HG03175 (cell line): ENCODE results near the gene FNDC3B.
"Not testable (repeated sequence)": the region's sequence is repeated elsewhere in the genome, so short reads cannot be mapped to it uniquely, and the experiment has no call there.

Experiments
- ATAC-seq: cut with Tn5 transposase; IDR thresholded peaks from one replicate; pipeline ENCODE4 v1.9.1; 2021; ENCODE audit warnings: mild to moderate bottlenecking, moderate library complexity; ENCODE audit not compliant: unreplicated experiment

Gene FNDC3B

DNA sequence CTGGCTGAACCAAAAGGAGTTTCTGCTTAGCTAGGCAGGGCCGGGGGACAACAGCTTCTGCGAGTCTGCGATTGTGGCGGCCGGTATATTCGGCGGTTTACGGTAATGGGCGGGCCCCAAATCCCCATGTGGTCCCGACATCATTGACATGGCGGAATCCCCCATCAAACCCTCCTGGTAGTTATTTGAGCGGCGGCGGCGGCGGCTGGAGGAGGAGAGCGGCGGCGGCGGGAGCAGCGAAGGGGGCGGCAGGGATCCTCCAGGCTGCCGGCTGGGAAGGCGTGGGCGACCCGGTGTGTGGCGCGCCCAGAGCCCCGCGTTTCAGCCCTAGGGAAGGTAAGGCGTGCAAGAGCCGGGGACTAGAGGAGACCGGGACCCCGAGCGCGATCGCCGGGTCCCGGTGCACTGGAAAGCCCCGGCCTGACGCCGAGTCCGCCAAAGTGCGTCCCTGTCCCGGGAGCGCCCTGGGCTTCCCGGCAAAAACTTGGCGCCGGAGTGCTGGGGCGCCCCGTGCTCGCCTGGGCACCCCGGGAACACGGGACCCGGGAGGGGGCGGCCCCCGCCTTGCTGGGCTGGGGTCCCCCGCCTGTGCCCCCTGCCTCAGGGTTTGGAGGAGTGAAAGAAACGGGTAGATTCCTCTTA, at the start of gene FNDC3B:
Gene FNDC3B (plus strand): TSS at position 143 of the 642 bp plus-strand sequence. CDS start 72,902 bp downstream, outside the sequence.
- ATAC-seq, result peak; percentile 82

GRCh38 chr3:171990239-171990638, 49.1 kb upstream of the FNDC3B start:
- not testable (repeated sequence) for ATAC-seq

DNA sequence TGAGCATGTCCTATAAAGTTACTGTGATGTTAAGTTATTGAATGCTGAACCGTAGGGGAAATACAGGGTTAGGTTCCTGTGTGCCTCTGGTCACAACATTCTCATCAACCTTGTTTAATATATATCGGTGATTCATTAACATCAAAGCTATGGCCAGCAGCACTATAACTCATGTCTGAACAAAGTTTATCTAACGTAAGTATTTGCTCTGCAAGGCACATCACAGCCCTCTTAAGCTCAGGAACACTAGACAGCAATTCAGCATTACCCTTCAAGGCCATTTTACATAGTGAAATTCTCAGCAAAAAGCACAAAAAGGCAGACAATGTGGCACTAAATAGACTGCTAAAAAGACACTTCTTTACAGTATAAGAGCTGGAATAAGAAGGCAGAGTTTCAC, 48.2 kb upstream of the FNDC3B start:
- no peak for ATAC-seq

GRCh38 chr3:171994646-171995428, 44.5 kb upstream of the FNDC3B start:
- ATAC-seq, result no peak

DNA sequence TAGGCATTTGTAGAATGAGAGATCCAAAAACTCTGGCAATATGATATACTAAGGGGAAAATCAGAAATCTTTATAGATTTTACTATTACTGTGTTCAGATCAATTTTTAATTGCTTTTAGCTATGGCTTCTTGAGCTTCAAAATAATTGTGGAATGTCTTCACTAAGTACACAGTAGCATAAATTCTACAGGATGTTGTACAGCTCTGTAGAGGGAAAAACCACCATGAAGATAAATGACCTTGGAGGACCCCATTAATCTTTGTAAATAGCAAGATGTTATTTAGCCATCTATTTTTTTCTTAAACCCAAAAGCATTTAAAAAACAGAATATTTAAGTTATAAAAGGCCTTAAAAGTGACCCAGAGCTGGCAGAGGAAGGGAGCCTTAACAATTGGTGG, 43.9 kb upstream of the FNDC3B start:
- ATAC-seq, result no peak

GRCh38 chr3:171996178-171996817, 43.1 kb upstream of the FNDC3B start:
- no peak for ATAC-seq

GRCh38 chr3:171998731-171999130, 40.6 kb upstream of the FNDC3B start:
- not testable (repeated sequence) for ATAC-seq

GRCh38 chr3:172001616-172002015, 37.8 kb upstream of the FNDC3B start:
- ATAC-seq, result not testable (repeated sequence)

DNA sequence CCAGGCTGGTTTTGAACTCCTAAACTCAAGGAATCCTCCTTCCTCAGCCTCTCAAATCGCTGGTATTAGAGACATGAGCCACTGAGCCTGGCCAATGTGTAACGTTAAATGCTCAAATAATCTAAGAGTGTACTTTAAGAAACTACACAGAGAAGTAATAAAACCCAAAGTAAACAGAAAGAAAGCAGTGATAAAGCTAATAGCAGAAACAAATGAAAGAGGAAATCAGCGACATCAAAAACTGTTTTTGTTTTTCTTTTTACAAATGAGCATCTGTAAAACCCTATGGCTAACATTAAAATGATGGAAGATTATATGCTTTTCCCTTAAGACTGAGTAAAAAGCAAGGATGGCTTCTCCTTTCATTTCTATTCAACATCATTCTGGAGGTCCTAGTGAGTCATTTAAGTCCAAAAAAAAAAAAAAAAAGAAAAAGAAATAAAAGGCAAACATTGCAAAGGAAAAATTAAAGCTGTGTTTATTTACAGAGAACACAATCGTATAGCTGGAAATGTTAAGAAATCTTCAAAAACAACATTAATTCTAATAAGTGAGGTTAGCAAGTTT, 36.8 kb upstream of the FNDC3B start:
- no peak for ATAC-seq

DNA sequence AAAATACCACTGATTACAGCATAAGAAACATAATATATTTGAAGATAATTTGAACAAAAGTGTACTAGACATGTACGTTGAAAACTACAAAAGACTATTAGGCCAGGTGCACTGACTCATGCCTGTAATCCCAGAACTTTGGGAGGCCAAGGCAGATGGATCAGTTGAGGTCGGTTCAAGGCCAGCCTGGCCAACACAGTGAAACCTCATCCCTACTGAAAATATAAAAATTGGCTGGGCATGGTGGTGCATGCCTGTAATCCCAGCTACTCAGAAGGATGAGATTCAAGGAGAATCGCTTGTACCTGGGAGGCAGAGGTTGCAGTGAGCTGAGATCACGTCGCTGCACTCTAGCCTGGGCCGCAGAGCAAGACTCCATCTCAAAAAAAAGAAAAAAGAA, 36.2 kb upstream of the FNDC3B start:
- no peak for ATAC-seq

- ATAC-seq, result no peak
Measured at GRCh38 chr3:172007065-172007370, 32.4 kb upstream of the FNDC3B start.

GRCh38 chr3:172009803-172010202, 29.6 kb upstream of the FNDC3B start:
- no peak for ATAC-seq

DNA sequence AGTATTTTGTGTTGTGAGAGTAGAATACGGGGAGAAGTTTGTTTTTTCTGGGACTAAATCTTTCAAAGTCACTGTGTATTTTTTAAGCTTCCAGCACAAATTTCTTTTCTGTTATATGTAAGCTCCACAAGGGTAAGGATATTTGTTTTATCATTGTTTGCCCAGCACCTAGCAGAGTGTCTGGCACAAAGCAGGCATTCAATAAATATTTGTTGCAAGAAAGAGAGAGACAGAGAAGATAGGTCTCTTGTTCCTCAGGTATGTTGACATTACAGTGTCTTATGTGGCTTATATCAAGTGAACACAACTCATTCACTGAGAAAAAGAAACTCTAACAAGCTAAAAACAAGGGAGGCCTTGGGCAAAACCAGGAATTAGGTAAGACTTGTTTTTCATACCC, 26.6 kb upstream of the FNDC3B start:
- no peak for ATAC-seq

- no peak for ATAC-seq
Measured at GRCh38 chr3:172014145-172014544, 25.2 kb upstream of the FNDC3B start.

DNA sequence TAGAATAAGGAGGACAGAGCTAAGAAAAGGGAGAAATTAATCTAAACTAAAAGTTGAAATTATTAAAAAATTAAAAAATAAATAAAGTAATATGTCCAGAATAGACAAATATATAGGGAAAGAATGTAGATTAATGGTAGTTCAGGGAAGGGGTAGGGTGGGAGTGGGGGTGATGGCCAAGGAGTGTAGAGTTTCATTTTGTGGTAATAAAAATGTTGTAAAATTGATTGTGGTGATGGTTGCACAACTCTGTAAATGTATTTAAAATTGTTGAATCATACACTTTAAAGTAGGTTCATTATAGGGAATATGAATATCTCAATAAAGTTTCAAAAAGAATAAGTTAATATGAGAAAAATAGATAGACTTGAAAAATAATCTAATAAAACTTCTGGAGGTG, 21.0 kb upstream of the FNDC3B start:
- ATAC-seq, result no peak

- ATAC-seq, result no peak
Measured at GRCh38 chr3:172020763-172021162, 18.6 kb upstream of the FNDC3B start.

DNA sequence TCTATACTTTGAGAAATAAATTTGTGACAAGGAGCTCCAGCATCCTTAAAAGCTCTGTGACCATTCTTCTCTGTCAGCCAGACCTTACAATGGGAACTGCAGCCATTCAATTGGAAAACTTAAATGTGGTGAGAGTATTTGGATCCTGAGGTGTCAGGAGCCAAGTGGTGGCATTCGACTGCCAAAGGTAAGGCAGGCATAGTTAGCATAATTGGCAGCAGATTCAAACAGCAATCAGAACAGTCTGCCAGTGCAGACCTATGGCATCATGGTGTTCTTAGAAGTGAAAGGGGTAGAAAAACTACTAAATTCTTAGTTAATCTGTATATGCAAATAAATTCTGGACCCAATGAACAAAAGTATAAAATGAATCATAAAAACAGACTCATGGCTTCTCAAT, 18.2 kb upstream of the FNDC3B start:
- ATAC-seq, result no peak

- ATAC-seq, result no peak
Measured at GRCh38 chr3:172021859-172022258, 17.5 kb upstream of the FNDC3B start.

DNA sequence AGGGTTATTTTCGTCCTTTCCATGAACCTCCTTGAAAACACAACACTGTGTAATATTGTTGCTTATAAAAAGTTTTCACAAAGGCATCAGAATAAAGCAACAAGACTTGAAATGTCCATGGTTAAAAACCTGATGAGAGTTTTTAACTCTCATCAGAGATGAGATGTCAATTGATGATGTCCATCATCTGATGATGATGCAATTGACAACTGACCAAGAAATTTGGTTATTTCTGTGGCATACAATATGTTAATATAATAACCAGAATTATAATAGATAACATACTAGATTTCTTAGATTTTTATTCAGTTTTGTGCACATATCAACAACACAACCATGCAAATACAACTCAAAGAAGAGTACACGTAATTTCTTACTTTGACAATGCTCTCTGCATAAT, 15.5 kb upstream of the FNDC3B start:
- ATAC-seq, result no peak

DNA sequence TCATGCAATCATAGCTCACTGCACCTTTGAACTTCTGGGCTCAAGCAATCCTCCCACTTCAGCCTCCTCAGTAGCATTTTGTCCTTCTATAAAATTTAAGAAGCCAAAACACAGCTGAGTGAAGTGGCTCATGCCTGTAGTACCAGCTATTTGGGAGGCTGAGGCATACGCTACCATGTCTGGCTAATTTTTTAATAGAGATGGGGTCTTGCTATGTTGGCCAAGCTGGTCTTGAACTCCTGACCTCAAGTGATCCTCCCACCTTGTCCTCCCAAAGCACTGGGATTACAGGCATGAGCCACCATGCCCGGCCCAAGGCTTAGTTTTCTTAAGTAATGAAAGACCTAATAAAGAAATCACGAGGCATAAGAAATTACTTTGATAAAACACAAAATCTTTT, 14.7 kb upstream of the FNDC3B start:
- ATAC-seq, result no peak

DNA sequence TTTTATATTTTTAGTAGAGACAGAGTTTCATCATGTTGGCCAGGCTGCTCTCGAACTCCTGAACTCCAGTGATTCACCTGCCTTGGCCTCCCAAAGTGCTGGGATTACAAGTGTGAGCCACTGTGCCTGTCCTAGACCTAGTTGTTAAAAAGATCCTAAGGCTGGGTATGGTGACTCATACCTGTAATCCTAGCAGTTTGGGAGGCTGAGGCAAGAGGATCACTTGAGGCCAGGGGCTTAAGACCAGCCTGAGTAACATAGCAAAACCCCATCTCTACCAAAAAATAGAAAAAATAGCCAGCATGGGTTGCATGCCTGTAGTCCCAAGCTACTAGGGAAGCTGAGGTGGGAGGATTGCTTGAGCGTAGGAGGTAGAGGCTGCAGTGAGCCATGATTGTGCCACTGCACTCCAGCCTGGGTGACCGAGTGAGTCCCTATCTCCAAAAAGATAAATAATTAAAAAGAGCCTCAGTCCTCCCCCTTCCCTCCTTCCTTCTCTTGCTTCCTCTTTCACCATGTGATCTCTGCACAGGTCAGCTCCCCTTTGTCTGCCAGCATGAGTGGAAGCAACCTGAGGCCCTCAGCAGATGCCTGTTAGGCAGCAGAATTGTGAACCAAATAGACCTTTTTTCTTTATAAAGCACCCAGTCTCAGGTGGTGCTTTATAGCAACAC, 9.8 kb upstream of the FNDC3B start:
- ATAC-seq, result no peak
